Activated CD4-positive, alpha-beta T cell treated with anti-CD3 and anti-CD28 coated beads, Interleukin-2, amount 50 U/mL, for 16 hours (primary cell): ENCODE results near the gene SAMSN1.
"Not testable (repeated sequence)": the region's sequence is repeated elsewhere in the genome, so short reads cannot be mapped to it uniquely, and the experiment has no call there.

Source experiments
- DNase-seq: peaks from one replicate; pipeline ENCODE4 v3.0.0-alpha.2; 2020

SAMSN1 gene

DNA sequence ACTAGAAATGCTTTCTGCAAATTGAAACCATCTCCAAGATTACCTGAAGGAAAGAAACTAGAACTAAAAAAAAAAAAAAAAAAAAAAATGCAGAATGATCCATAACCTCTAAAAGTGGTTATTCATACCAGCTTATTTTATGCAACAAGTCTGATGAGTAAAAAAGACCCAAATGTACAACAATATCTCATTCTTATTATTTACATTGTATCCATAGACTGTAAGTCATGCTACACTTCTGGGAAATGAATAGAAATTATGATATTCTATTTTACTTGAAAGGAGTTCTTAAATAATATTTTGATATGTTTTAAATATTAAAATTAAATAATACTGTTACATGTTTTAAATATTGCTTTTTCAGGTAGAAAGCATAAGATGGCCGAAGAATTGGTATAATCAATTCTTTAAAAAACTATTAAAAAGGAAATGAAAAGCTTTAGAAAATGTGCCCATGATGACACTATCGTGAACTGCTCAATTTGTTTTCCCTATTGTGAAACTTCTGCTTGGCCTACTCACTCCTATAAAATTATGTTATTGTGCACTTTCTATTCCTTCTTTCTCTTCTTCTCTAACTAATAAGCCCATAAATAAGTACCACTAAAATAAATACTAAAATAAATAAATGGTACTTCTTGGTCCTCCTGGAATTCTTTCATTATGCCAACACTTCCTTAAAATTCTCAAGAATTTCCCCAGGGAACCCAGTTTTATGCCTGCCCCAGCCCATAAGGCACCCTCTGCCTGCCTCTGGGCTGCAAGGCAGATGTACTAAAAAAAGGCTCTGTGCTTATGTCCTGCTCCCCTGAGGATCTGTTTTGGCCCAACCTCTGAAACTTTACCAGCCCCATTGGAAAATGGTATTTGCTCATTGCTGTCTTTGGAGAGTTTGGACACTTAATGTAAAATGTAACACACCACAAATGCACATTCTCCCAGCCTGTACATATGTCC is 18.1 kb downstream of the SAMSN1 start:
- no peak for DNase-seq

DNA sequence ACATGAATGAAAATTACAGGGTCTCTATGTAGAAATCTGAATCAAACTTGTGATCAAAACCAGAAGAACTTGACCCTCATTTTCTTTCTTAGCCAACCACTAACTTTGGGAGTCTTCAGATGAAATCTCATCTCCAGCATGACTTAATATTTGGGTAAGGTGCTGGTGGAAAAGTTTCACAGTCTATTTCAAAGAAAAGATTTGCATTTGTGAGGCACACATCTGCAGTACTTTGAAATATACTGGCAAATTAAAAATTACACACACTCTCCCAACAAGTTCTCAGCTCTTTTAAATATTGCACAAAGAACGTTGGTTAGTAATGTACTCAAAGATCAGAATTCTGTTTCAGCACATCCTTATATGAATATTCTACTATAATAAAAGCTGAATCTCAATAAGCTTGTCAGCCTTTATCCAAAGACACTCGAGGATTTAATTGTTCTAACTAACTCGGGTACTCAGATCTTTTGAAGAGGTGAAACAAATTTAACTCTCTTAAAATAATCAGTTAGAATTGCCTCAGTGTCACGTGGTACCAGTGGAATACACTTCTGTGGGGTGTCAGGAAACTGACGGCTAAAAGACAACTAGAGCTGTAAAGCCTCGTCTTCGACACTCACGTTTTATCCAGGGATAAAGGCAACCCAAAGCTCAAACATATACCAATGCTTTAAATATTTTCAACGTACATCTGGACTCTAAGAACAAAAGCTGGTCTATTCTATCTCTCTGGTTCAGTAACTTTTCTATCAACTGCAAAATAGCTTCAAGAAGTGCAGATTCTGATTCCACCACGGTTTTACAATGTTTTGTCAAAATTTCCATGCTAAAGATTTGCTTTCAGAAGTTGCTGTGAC is 19.0 kb downstream of the SAMSN1 start:
- no peak for DNase-seq

GRCh38 chr21:14526199-14526598 is 19.9 kb downstream of the SAMSN1 start:
- no peak for DNase-seq

GRCh38 chr21:14523234-14523633 is 22.9 kb downstream of the SAMSN1 start:
- peak; percentile 86 for DNase-seq

- DNase-seq, result no peak
Measured at GRCh38 chr21:14522736-14523135, 23.4 kb downstream of the SAMSN1 start.

DNA sequence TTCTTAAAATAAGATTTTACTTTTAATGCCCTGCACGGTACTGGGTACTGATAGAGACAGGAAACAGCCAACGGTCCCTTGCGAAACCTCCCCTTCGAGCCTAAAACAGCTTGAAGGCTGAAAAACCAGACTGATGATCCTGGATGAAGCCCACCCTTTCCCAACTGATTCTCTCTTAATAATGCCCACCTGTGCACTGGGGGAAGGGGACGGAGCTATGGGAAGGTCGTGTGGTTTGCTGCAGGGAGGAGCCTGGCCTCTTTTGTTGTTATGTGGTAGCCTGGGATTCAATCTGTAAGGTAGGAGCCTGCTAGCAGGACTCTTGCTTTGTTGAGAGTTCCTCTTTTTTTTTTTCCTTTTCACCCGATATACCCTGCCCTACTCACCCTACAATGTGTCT is 25.6 kb downstream of the SAMSN1 start:
- DNase-seq, result no peak

GRCh38 chr21:14519000-14519399 is 27.1 kb downstream of the SAMSN1 start:
- no peak for DNase-seq

DNA sequence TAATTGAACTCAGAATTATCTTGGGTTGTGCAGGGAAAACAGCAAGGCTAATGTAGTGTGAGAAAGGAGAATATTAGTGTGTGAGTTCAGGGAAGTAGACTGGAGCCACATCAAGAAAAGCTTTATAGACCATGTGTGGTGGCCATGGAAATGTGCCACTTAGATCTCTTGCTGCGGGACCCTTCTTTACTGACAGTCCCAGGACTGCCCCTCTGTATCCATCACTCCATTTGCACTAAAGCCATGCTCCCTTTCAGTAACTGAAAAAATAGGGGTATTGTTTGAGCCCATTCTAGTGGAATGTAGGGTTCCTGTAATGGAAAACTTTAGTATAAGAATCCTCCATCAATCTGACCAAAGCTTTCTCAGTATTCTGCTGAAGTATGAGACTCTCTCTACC is 32.3 kb downstream of the SAMSN1 start:
- no peak for DNase-seq

GRCh38 chr21:14506859-14507457 is 39.2 kb downstream of the SAMSN1 start:
- DNase-seq, result not testable (repeated sequence)

GRCh38 chr21:14500873-14501272 is 45.2 kb downstream of the SAMSN1 start:
- DNase-seq, result no peak

- no peak for DNase-seq
Measured at GRCh38 chr21:14499316-14499715, 46.8 kb downstream of the SAMSN1 start.

DNA sequence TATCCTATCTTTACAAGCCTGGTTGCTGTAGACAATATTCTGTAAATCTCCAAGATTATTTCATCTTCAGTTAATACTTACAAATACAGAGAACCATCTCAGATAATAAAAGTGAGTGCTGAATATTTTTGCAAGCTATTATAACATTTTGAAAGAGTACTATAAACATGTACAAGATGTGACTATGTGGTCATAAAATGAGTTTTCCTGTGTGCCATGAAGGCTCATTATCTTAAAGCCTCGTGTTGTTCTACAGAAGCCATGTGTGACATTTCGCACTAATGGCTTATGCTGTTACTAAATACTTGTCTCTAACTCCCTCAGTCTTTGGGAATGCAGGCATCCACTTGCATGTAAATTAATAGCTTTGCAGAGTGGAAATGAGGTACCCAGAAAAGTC is 48.3 kb downstream of the SAMSN1 start:
- DNase-seq, result no peak

- DNase-seq, result no peak
Measured at GRCh38 chr21:14495075-14495474, 51.0 kb downstream of the SAMSN1 start.

DNA sequence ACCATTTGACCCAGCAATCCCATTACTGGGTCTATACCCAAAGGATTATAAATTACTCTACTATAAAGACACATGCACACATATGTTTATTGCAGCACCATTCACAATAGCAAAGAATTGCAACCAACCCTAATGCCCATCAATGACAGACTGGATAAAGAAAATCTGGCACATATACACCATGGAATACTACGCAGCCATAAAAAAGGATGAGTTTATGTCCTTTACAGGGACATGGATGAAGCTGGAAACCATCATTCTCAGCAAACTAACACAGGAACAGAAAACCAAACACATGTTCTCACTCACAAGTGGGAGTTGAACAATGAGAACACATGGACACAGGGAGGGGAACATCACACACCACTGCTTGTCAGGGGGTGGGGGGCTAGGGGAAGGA is 51.9 kb downstream of the SAMSN1 start:
- not testable (repeated sequence) for DNase-seq

DNA sequence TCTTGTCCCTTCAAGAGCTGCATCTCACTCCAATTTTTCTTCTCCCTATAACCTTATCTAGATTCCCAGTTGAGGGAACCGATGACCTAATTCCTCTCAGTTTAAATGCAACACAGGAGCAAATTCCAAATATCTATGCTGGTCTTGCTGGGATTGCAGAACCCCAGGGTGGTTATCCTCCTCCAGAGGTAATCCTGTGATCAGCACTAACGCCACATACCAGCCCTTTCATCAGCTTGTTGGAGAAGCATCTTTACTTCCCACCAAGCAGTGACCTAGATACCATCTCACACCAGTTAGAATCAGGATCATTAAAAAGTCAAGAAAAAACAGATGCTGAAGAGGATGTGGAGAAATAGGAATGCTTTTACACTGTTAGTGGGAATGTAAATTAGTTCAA is 52.4 kb downstream of the SAMSN1 start:
- no peak for DNase-seq

DNA sequence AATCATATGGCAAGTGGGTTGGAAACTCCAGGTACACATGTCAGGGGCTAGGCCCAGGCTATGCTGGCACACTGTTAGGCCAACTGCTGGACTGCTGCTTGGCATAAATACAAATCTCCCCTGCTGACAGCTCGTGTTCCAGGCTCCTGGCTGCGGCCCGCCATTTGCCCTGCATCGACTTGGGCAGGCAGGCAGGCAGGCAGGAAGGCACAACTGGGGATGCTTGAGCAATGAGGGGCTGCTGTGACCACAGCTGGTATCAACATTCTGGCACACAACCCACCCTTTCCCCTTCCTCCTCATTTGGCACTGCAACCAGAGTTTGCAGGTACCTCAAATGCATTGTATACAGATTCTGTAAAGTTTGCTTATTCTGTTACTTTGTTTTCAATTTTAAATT is 53.2 kb downstream of the SAMSN1 start:
- no peak for DNase-seq

DNA sequence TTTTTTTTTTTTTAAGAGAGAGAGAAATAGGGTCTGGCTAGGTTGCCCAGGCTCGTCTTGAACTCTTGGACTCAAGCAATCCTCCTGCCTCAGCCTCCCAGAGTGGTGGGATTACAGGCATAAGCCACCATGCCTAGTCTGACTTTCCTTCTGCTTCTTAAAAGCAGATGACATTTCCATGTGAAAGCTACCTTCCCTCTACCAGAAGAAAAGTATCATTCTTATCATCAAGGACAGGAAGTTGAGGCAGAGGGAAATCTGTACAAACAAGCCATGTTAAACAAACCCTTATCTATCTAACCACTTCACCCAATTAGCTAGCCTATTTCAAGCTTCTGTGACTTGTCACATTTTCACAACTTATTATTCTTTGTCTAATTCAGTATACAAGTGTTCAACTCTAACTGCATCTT is 54.8 kb downstream of the SAMSN1 start:
- DNase-seq, result no peak

- DNase-seq, result peak; percentile 31
Measured at GRCh38 chr21:14488672-14489204, 57.4 kb downstream of the SAMSN1 start.

GRCh38 chr21:14487490-14488432 is 58.4 kb downstream of the SAMSN1 start:
- peak; percentile 55 for DNase-seq

- DNase-seq, result peak; percentile 24
Measured at GRCh38 chr21:14486869-14487268, 59.2 kb downstream of the SAMSN1 start.

- no peak for DNase-seq
Measured at GRCh38 chr21:14484188-14485009, 61.7 kb downstream of the SAMSN1 start.
